ENCODE data around the gene IVL.

DNA sequence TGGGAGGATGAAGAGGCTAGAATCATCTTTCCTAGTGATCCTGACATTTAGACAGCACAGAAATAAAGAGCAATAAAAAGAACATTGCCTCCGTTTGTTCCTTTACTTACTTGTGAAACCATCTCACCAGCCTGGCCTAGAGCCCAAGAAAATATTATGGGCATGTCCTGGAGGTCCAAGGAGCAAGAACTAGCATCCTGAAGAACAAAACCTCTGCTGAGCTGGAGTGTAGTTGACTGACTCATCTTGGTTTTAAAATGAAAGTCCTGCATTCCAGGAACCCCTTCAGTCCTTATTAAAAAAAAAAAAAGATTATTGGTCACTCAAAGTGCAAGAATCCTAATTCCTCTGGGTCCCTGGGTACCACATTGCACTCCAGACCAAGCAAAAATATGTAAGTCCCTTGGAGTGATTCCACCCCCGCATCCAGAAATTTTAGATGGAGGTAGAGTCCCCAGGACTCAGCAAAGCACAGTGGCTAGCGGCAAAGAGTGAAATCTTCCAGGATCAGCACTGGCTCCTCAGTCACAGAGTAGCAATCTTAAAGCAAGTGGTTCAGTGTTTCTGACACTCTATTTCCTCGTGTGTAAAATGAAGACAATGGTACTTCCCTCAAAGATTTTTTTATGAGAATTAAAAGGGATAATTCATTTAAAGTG is 23.3 kb upstream of the IVL start:
- TF ChIP-seq, protein P1, sequence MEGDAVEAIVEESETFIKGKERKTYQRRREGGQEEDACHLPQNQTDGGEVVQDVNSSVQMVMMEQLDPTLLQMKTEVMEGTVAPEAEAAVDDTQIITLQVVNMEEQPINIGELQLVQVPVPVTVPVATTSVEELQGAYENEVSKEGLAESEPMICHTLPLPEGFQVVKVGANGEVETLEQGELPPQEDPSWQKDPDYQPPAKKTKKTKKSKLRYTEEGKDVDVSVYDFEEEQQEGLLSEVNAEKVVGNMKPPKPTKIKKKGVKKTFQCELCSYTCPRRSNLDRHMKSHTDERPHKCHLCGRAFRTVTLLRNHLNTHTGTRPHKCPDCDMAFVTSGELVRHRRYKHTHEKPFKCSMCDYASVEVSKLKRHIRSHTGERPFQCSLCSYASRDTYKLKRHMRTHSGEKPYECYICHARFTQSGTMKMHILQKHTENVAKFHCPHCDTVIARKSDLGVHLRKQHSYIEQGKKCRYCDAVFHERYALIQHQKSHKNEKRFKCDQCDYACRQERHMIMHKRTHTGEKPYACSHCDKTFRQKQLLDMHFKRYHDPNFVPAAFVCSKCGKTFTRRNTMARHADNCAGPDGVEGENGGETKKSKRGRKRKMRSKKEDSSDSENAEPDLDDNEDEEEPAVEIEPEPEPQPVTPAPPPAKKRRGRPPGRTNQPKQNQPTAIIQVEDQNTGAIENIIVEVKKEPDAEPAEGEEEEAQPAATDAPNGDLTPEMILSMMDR (IDR thresholded peaks at IDR 0.05), result no peak
- peak; percentile 51; the same call in 1 of the 2 replicates for TF ChIP-seq FOSL2 (IDR thresholded peaks at IDR 0.05; ENCODE audit: borderline replicate concordance, low read depth)
- TF ChIP-seq SIN3A (IDR thresholded peaks at IDR 0.05; ENCODE audit: borderline replicate concordance, low read depth, low read length), result no peak
